Measurements from ENCODE around the gene FBLN2. TPM values are rescaled to one million over a fixed set of nuclear protein-coding genes. Genes with fewer than 3 reads are reported as not detected.
"Not testable (repeated sequence)": the region's sequence is repeated elsewhere in the genome, so short reads cannot be mapped to it uniquely, and the experiment has no call there.

FBLN2 gene
- total RNA-seq: 10 to 100 TPM in 1 of 2 experiments, 1 to 10 TPM in 1; 8.4 to 13.7 TPM

GRCh38 chr3:13548696-13549622 lies at the start of gene FBLN2:
Gene FBLN2 (plus strand): TSS chr3:13549125. CDS start chr3:13570356, 21,231 bp downstream.
- DNase-seq (no peak), ATAC-seq (peak; percentile 13)
- Mint-ChIP-seq H3K27me3 (peaks cover 24% of the 10 kb centered on the region), H3K36me3 (ENCODE audit: low read depth) (no peaks in the 10 kb centered on the region), H3K9me3 (no peaks in the 10 kb centered on the region), H3K4me1 (ENCODE audit: low read depth) (peaks cover 59% of the 10 kb centered on the region), H3K4me3 (peak within 1 kb of the TSS; percentile 65), H3K27ac (peak within 1 kb of the TSS; percentile 28)
- CTCF ChIA-PET: interaction anchor here (1.0 to 2.7 kb wide), 2 partner anchors 52 to 99 kb away, joined by 3 to 10 read pairs; no protein-coding TSS in a partner anchor
- intact Hi-C loops (cut with micrococcal nuclease): no loop called here
- POLR2A ChIA-PET: interaction anchor here (0.6 to 1.5 kb wide), 6 partner anchors 8 to 1841 kb away, joined by 3 to 5 read pairs (median 4); no protein-coding TSS in a partner anchor
- TF ChIP-seq CTCF (IDR thresholded peaks at IDR 0.05): no peak

- H3K36me3 Mint-ChIP-seq (ENCODE audit: low read depth); H3K9me3 Mint-ChIP-seq; H3K4me1 Mint-ChIP-seq (ENCODE audit: low read depth); DNase-seq; H3K4me3 Mint-ChIP-seq; H3K27me3 Mint-ChIP-seq; intact Hi-C loops (cut with micrococcal nuclease); ATAC-seq; H3K27ac Mint-ChIP-seq: not testable (repeated sequence)
- ChIA-PET POLR2A (interaction anchor here (1.0 to 2.1 kb wide), 2 partner anchors 146 to 149 kb away, joined by 3 to 5 read pairs; no protein-coding TSS in a partner anchor), CTCF (interaction anchor here (1.3 to 8.4 kb wide), 3 partner anchors 41 to 151 kb away, joined by 3 to 349 read pairs (median 3); no protein-coding TSS in a partner anchor)
Observed at GRCh38 chr3:13499246-13499645, 49.7 kb upstream of the FBLN2 start.

DNA sequence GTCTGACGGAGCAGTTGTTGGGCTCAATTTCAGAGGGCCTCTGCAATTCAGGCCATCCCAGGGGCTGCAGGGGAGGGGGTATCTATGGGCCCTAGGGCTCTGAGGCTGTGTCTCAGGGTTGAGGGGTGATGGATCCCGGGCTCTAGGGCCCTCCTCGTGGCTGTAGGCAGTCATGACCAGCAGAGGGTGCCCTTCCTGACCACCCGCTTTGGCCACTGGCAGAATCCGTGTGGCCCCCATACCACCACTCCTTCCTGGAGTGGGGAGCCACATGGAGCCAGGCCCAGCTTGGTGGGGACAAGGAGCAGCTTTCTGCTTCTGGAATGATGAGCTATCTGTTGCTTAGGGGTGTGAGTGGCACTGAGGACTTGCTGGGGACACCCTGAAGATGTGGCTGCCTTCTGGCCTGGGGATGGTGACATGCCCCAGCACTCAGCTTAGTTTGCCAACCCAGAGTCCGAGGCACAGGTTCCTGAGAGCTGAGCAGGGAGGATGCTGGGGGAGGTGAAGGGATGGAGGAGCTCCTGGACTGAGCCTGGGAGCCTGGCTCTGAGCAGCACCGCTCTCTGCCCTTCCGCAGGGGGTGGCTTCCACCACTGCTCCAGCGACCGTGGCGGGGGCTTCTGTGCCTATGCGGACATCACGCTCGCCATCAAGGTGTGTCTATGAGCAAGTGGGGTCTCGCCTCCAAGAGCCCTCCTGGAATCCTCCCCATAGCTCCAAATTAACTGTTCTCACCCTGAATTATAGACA lies 48.6 kb upstream of the FBLN2 start:
- DNase-seq (peak; percentile 32), ATAC-seq (no peak)
- peak; percentile 53 for TF ChIP-seq CTCF (IDR thresholded peaks at IDR 0.05)
- H3K36me3 Mint-ChIP-seq (ENCODE audit: low read depth): no peaks in the 10 kb centered on the region
- no peak overlapping the region for H3K27ac Mint-ChIP-seq
- ChIA-PET CTCF (interaction anchor here (0.8 to 8.4 kb wide), 9 partner anchors 16 to 157 kb away, joined by 3 to 349 read pairs (median 3); no protein-coding TSS in a partner anchor), POLR2A (no interaction called here)
- intact Hi-C loops (cut with micrococcal nuclease): no loop called here
- no peak overlapping the region for H3K4me3 Mint-ChIP-seq
- H3K9me3 Mint-ChIP-seq: no peaks in the 10 kb centered on the region
- no peaks in the 10 kb centered on the region for H3K27me3 Mint-ChIP-seq
- H3K4me1 Mint-ChIP-seq (ENCODE audit: low read depth): peaks cover 3% of the 10 kb centered on the region

DNA sequence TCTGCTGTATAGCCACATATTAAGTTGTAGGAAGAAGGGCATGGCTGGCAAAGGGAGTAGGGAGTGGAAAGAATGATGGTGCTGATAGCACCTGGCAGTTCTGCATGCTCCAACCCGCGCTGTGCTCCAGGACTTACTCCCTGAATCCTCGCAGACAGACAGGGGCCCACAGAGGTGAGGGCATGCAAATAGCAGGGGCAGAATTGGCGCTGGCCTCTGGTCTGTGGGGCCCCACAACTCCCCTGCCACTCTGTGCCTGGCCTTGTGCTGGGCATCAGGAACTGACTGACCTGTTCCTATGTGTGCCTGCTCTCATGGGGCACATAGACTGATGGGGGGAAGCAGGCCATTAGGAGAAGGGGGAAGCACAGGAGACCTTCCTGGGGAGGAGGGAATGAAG lies 47.9 kb upstream of the FBLN2 start:
- Mint-ChIP-seq H3K4me1 (ENCODE audit: low read depth) (peaks cover 3% of the 10 kb centered on the region), H3K9me3 (no peaks in the 10 kb centered on the region), H3K4me3 (no peak overlapping the region), H3K27me3 (no peaks in the 10 kb centered on the region), H3K27ac (no peak overlapping the region), H3K36me3 (ENCODE audit: low read depth) (no peaks in the 10 kb centered on the region)
- no peak for TF ChIP-seq CTCF (IDR thresholded peaks at IDR 0.05)
- intact Hi-C loops (cut with micrococcal nuclease): no loop called here
- ChIA-PET CTCF (interaction anchor here (0.9 to 8.4 kb wide), 5 partner anchors 16 to 156 kb away, joined by 3 to 349 read pairs (median 3); no protein-coding TSS in a partner anchor), POLR2A (no interaction called here)
- DNase-seq: no peak
- ATAC-seq: no peak

DNA sequence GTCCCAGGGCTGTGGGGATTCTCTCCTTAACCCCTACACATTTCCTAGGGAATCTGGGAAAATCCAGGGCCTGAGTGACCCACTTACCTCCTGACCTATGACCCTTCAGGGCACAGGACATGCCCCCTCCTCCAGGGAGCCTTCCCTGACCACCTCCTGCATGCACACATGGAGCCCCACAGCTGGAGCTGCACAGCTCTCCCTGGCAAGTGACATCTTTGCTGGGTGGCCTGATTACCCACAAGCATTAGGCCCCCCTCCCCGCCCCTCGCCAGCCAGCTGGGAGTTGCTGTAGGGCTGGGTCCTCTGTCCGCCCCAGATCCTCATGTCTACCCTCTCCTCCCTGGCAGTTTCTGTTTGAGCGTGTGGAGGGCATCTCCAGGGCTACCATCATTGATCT lies 47.4 kb upstream of the FBLN2 start:
- TF ChIP-seq CTCF (IDR thresholded peaks at IDR 0.05): no peak
- H3K27ac Mint-ChIP-seq: no peak overlapping the region
- ATAC-seq (no peak), DNase-seq (no peak)
- POLR2A ChIA-PET: no interaction called here
- no peaks in the 10 kb centered on the region for H3K9me3 Mint-ChIP-seq
- intact Hi-C loops (cut with micrococcal nuclease): no loop called here
- H3K27me3 Mint-ChIP-seq: no peaks in the 10 kb centered on the region
- CTCF ChIA-PET: interaction anchor here (8.4 kb wide), 1 partner anchor 148 kb away, joined by 349 read pairs; no protein-coding TSS in a partner anchor
- H3K4me3 Mint-ChIP-seq: no peak overlapping the region
- no peaks in the 10 kb centered on the region for H3K36me3 Mint-ChIP-seq (ENCODE audit: low read depth)
- H3K4me1 Mint-ChIP-seq (ENCODE audit: low read depth): peaks cover 3% of the 10 kb centered on the region

Data from activated CD8-positive, alpha-beta T cell treated with anti-CD3 and anti-CD28 coated beads for 36 hours (primary cell).